ENCODE measurements around the gene COL5A1.

COL5A1 gene

GRCh38 chr9:134796882-134797281 is 155.3 kb downstream of the COL5A1 start:
- DNase-seq, result no peak

GRCh38 chr9:134800791-134801339 is 159.3 kb downstream of the COL5A1 start:
- DNase-seq, result no peak

- DNase-seq, result no peak
These were observed 160.7 kb downstream of the COL5A1 start for GRCh38 chr9:134802216-134802795.

- no peak for DNase-seq
These were observed 163.3 kb downstream of the COL5A1 start for GRCh38 chr9:134804871-134805270.

- peak; percentile 80 for DNase-seq
These were observed 166.3 kb downstream of the COL5A1 start for GRCh38 chr9:134807716-134808446.

- no peak for DNase-seq
These were observed 166.8 kb downstream of the COL5A1 start for GRCh38 chr9:134808447-134808792.

GRCh38 chr9:134809292-134809691 is 167.7 kb downstream of the COL5A1 start:
- no peak for DNase-seq

GRCh38 chr9:134809826-134810225 is 168.2 kb downstream of the COL5A1 start:
- DNase-seq, result peak; percentile 41

GRCh38 chr9:134811079-134811672 is 169.6 kb downstream of the COL5A1 start:
- DNase-seq, result no peak

GRCh38 chr9:134811673-134812342 is 170.2 kb downstream of the COL5A1 start:
- peak; percentile 97 for DNase-seq

- no peak for DNase-seq
These were observed 170.7 kb downstream of the COL5A1 start for GRCh38 chr9:134812343-134812673.

- no peak for DNase-seq
These were observed 172.2 kb downstream of the COL5A1 start for GRCh38 chr9:134813841-134814240.

- DNase-seq, result peak; percentile 48
These were observed 173.1 kb downstream of the COL5A1 start for GRCh38 chr9:134814598-134815215.

GRCh38 chr9:134815435-134816214 is 174.0 kb downstream of the COL5A1 start:
- DNase-seq, result no peak

- DNase-seq, result no peak
These were observed 174.7 kb downstream of the COL5A1 start for GRCh38 chr9:134816264-134816663.

GRCh38 chr9:134818000-134818568 is 176.5 kb downstream of the COL5A1 start:
- no peak for DNase-seq

- no peak for DNase-seq
These were observed 177.0 kb downstream of the COL5A1 start for GRCh38 chr9:134818591-134818990.

GRCh38 chr9:134820901-134821300 is 179.3 kb downstream of the COL5A1 start:
- no peak for DNase-seq

- no peak for DNase-seq
These were observed 180.9 kb downstream of the COL5A1 start for GRCh38 chr9:134822541-134822940.

- no peak for DNase-seq
These were observed 182.0 kb downstream of the COL5A1 start for GRCh38 chr9:134823623-134824022.

GRCh38 chr9:134824583-134824982 is 183.0 kb downstream of the COL5A1 start:
- no peak for DNase-seq

- DNase-seq, result no peak
These were observed 183.4 kb downstream of the COL5A1 start for GRCh38 chr9:134825025-134825424.
